H9 (cell line): Measurements from ENCODE around the gene TMEM117. TPM values are rescaled to one million over a fixed set of nuclear protein-coding genes. Genes with fewer than 3 reads are reported as not detected.

Experiments used
- DNase-seq: peaks from one replicate; pipeline ENCODE4 v3.0.0-alpha.2; 2017
- H2AFZ ChIP-seq: one replicate; pipeline ENCODE4 v1.6.1; 2013; ENCODE audit warnings: mild to moderate bottlenecking, low read length, control low read depth, moderate library complexity
- H2AK5ac ChIP-seq: 2 replicates; pipeline ENCODE4 v1.6.1; 2013; ENCODE audit warnings: low read length, control low read depth, mixed read lengths; ENCODE audit not compliant: insufficient read length
- H2BK120ac ChIP-seq: one replicate; pipeline ENCODE4 v1.6.1; 2013; ENCODE audit warnings: low read depth, mild to moderate bottlenecking, low read length, control low read depth, inconsistent platforms; ENCODE audit not compliant: poor library complexity, severe bottlenecking
- H2BK12ac ChIP-seq: 2 replicates; pipeline ENCODE4 v1.6.1; 2013; ENCODE audit warnings: low read length, control low read depth, mixed read lengths, low read depth; ENCODE audit not compliant: insufficient read length
- H2BK15ac ChIP-seq: 2 replicates; pipeline ENCODE4 v1.6.1; 2013; ENCODE audit warnings: low read depth, low read length, control low read depth
- H2BK20ac ChIP-seq: one replicate; pipeline ENCODE4 v1.6.1; 2013; ENCODE audit warnings: low read depth, mild to moderate bottlenecking, low read length, control low read depth, inconsistent platforms; ENCODE audit not compliant: poor library complexity, severe bottlenecking
- H2BK5ac ChIP-seq: 2 replicates; pipeline ENCODE4 v1.6.1; 2013; ENCODE audit warnings: low read length, control low read depth, mixed read lengths; ENCODE audit not compliant: insufficient read length
- H3K14ac ChIP-seq: 2 replicates; pipeline ENCODE4 v1.6.1; 2013; ENCODE audit warnings: low read length, control low read depth; ENCODE audit not compliant: insufficient read depth
- H3K18ac ChIP-seq: 2 replicates; pipeline ENCODE4 v1.6.1; 2013; ENCODE audit warnings: low read depth, mild to moderate bottlenecking, mixed read lengths, low read length, control low read depth; ENCODE audit not compliant: insufficient read length
- H3K23ac ChIP-seq: 2 replicates; pipeline ENCODE4 v1.6.1; 2013; ENCODE audit warnings: low read length, control low read depth, mixed read lengths, low read depth; ENCODE audit not compliant: insufficient read length
- H3K23me2 ChIP-seq: 2 replicates; pipeline ENCODE4 v1.6.1; 2013; ENCODE audit warnings: low read depth, mild to moderate bottlenecking, mixed read lengths, low read length, control low read depth; ENCODE audit not compliant: insufficient read length, poor library complexity, severe bottlenecking
- H3K27ac ChIP-seq: 2 replicates; pipeline ENCODE4 v1.5.1; 2013; ENCODE audit warnings: low read length, control low read depth, mixed read lengths, low read depth; ENCODE audit not compliant: insufficient read length
- H3K27me3 ChIP-seq: 2 replicates; pipeline ENCODE4 v1.6.1; 2013; ENCODE audit warnings: low read length, control low read depth, inconsistent platforms; ENCODE audit not compliant: insufficient read depth
- H3K4ac ChIP-seq: 2 replicates; pipeline ENCODE4 v1.6.1; 2013; ENCODE audit warnings: low read depth, mild to moderate bottlenecking, control low read depth, inconsistent platforms, low read length, moderate library complexity
- H3K4me1 ChIP-seq: 2 replicates; pipeline ENCODE4 v1.6.1; 2013; ENCODE audit warnings: low read length, control low read depth, inconsistent platforms; ENCODE audit not compliant: insufficient read depth
- H3K4me2 ChIP-seq: 2 replicates; pipeline ENCODE4 v1.6.1; 2013; ENCODE audit warnings: low read length, control low read depth, mixed read lengths; ENCODE audit not compliant: insufficient read length, insufficient read depth
- H3K56ac ChIP-seq: 2 replicates; pipeline ENCODE4 v1.6.1; 2013; ENCODE audit warnings: low read depth, mild to moderate bottlenecking, mixed read lengths, low read length, control low read depth; ENCODE audit not compliant: insufficient read length
- H3K79me1 ChIP-seq: 2 replicates; pipeline ENCODE4 v1.6.1; 2013; ENCODE audit warnings: low read depth, mild to moderate bottlenecking, moderate library complexity, low read length, control low read depth, inconsistent platforms; ENCODE audit not compliant: insufficient read depth, poor library complexity, severe bottlenecking
- H3K79me2 ChIP-seq: 2 replicates; pipeline ENCODE4 v1.6.1; 2013; ENCODE audit warnings: low read length, control low read depth, inconsistent platforms; ENCODE audit not compliant: insufficient read depth
- H3K9ac ChIP-seq: 2 replicates; pipeline ENCODE4 v1.6.1; 2013; ENCODE audit warnings: low read length, control low read depth, mixed read lengths; ENCODE audit not compliant: insufficient read length; ENCODE audit errors: extremely low read depth
- H3K9me3 ChIP-seq: one replicate; pipeline ENCODE4 v1.6.1; 2013; ENCODE audit warnings: low read depth, low read length, inconsistent platforms; ENCODE audit not compliant: control insufficient read depth
- H3T11ph ChIP-seq: one replicate; pipeline ENCODE4 v1.6.1; 2013; ENCODE audit warnings: mild to moderate bottlenecking, low read length, control low read depth, inconsistent platforms
- H4K20me1 ChIP-seq: one replicate; pipeline ENCODE4 v1.6.1; 2013; ENCODE audit not compliant: control insufficient read depth, insufficient read length, insufficient read depth
- H4K5ac ChIP-seq: 2 replicates; pipeline ENCODE4 v1.6.1; 2013; ENCODE audit warnings: low read depth, mild to moderate bottlenecking, mixed read lengths, low read length, control low read depth; ENCODE audit not compliant: insufficient read length
- H4K8ac ChIP-seq: replicated peaks from 2 replicates; pipeline ENCODE4 v1.6.1; 2013; ENCODE audit warnings: low read length, control low read depth, mixed read lengths, low read depth; ENCODE audit not compliant: insufficient read length
- H4K91ac ChIP-seq: 2 replicates; pipeline ENCODE4 v1.6.1; 2013; ENCODE audit warnings: low read depth, mild to moderate bottlenecking, moderate library complexity, mixed read lengths, low read length, control low read depth; ENCODE audit not compliant: insufficient read length
- H3K27ac Mint-ChIP-seq, 3 experiments: 2 replicates in 2 of 3; 3 replicates in 1 of 3; pipeline ENCODE4 v1.8.0; 2020 to 2021; ENCODE audit warnings: mixed read lengths in 3 of 3, mild to moderate bottlenecking in 1 of 3, moderate library complexity in 1 of 3
- H3K27me3 Mint-ChIP-seq: 2 replicates; pipeline ENCODE4 v1.8.0; 2021; ENCODE audit warnings: low read depth, mild to moderate bottlenecking, moderate library complexity, mixed read lengths
- H3K36me3 Mint-ChIP-seq, 3 experiments: 2 replicates in 2 of 3; 3 replicates in 1 of 3; pipeline ENCODE4 v1.8.0; 2020 to 2021; ENCODE audit warnings: low read depth in 3 of 3, mixed read lengths in 3 of 3; ENCODE audit not compliant: insufficient read depth in 1 of 3
- H3K4me1 Mint-ChIP-seq, 2 experiments: 2 replicates each; pipeline ENCODE4 v1.8.0; 2020; ENCODE audit warnings: mixed read lengths in 2 of 2
- H3K4me3 Mint-ChIP-seq, 2 experiments: 2 replicates in 1 of 2; 3 replicates in 1 of 2; pipeline ENCODE4 v1.8.0; 2020 to 2021; ENCODE audit warnings: mild to moderate bottlenecking in 2 of 2, mixed read lengths in 2 of 2, moderate library complexity in 1 of 2
- H3K9me3 Mint-ChIP-seq, 2 experiments: 2 replicates in 1 of 2; 3 replicates in 1 of 2; pipeline ENCODE4 v1.8.0; 2020; ENCODE audit warnings: mild to moderate bottlenecking in 2 of 2, mixed read lengths in 2 of 2, moderate library complexity in 1 of 2
- WGBS: extraction: QIAGEN DNeasy Blood & Tissue Kit; methylation state at CpG from one replicate; pipeline ENCODE4 v1.1.7; 2013; ENCODE audit warnings: missing lambda C conversion rate, low lambda C conversion rate, mixed read lengths; ENCODE audit not compliant: insufficient read length; ENCODE audit errors: extremely low coverage; 5-methylcytosine and 5-hydroxymethylcytosine counted together
- total RNA-seq: library from RNA; stranded (reverse); gene quantifications from 2 replicates; pipeline ENCODE4 v1.2.1, GENCODE V29; 2021
- TF ChIP-seq, protein P1 (sequence below): fragments of 200-600 bp; sonication (generic); conservative IDR thresholded peaks from 3 replicates; pipeline ENCODE4 v1.8.0; 2021; ENCODE audit warnings: antibody characterized with exemption, mild to moderate bottlenecking

TMEM117 gene
- total RNA-seq, 1 experiment from 2014 or later: 1.7 TPM

DNA sequence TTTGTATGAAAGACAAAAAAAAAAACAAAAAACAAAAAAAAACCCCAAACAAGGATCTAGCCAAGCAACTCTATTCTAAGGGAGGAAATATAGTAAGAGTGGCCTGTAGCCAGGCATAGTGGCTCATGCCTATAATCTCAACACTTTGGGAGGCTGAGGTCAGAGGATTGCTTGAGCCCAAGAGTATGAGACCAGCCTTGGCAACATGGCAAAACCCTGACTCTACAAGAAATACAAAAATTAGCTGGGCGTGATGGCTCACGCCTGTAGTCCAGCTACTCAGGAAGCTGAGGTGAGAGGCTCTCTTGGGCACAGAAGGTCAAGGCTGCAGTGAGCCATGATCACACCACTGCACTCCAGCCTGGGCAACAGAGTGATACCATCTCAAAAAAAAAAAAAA is 47.9 kb downstream of the TMEM117 start:
- Histone ChIP-seq H3K4me1 (no peaks in the 10 kb centered on the region), H3K23me2 (no peaks in the 10 kb centered on the region), H2BK20ac (no peak overlapping the region), H3K27me3 (no peaks in the 10 kb centered on the region), H3K79me2 (no peaks in the 10 kb centered on the region), H2BK120ac (no peak overlapping the region), H3T11ph (no peak overlapping the region), H2BK12ac (no peak overlapping the region), H3K9me3 (no peaks in the 10 kb centered on the region), H2BK5ac (no peak overlapping the region), H4K5ac (no peak overlapping the region), H3K56ac (no peak overlapping the region), H3K14ac (no peak overlapping the region), H3K9ac (no peak overlapping the region), H4K91ac (no peak overlapping the region), H2AFZ (no peak overlapping the region), H4K8ac (no peak overlapping the region), H3K4me2 (no peak overlapping the region), H4K20me1 (no peaks in the 10 kb centered on the region), H3K4ac (no peak overlapping the region), H2BK15ac (no peak overlapping the region), H3K23ac (no peak overlapping the region), H2AK5ac (no peak overlapping the region), H3K18ac (no peak overlapping the region), H3K79me1 (no peaks in the 10 kb centered on the region), H3K27ac (no peak overlapping the region)
- no peaks in the 10 kb centered on the region for H3K27me3 Mint-ChIP-seq
- H3K4me1 Mint-ChIP-seq: peaks cover 0 to 5% of the 10 kb centered on the region in 2 experiments; a peak in 2 of 4 replicates
- H3K4me3 Mint-ChIP-seq: no peak overlapping the region
- no CpG with 5 or more reads among the region's 2 CpGs for WGBS
- no peak overlapping the region for H3K27ac Mint-ChIP-seq
- TF ChIP-seq, protein P1, sequence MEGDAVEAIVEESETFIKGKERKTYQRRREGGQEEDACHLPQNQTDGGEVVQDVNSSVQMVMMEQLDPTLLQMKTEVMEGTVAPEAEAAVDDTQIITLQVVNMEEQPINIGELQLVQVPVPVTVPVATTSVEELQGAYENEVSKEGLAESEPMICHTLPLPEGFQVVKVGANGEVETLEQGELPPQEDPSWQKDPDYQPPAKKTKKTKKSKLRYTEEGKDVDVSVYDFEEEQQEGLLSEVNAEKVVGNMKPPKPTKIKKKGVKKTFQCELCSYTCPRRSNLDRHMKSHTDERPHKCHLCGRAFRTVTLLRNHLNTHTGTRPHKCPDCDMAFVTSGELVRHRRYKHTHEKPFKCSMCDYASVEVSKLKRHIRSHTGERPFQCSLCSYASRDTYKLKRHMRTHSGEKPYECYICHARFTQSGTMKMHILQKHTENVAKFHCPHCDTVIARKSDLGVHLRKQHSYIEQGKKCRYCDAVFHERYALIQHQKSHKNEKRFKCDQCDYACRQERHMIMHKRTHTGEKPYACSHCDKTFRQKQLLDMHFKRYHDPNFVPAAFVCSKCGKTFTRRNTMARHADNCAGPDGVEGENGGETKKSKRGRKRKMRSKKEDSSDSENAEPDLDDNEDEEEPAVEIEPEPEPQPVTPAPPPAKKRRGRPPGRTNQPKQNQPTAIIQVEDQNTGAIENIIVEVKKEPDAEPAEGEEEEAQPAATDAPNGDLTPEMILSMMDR: no peak
- H3K36me3 Mint-ChIP-seq: no peaks in the 10 kb centered on the region
- no peak for DNase-seq
- H3K9me3 Mint-ChIP-seq: no peaks in the 10 kb centered on the region
